Measurements from ENCODE around the gene LRRC14B. TPM values are rescaled to one million over a fixed set of nuclear protein-coding genes. Genes with fewer than 3 reads are reported as not detected.

The LRRC14B gene
- total and polyA plus RNA-seq, 4 donors, result 0.09 TPM; not detected in 3

GRCh38 chr5:142246-142810 lies 49.0 kb upstream of the LRRC14B start (continued):
- no peak for TF ChIP-seq YY1 (IDR thresholded peaks at IDR 0.05)
- TF ChIP-seq RAD21 (IDR thresholded peaks at IDR 0.05), result no peak
- TF ChIP-seq RXRA (IDR thresholded peaks at IDR 0.05), result no peak
- TF ChIP-seq HNF4G (IDR thresholded peaks at IDR 0.05), result no peak

GRCh38 chr5:143041-143440 lies 48.3 kb upstream of the LRRC14B start:
- Histone ChIP-seq H3K27me3 (ENCODE audit: control insufficient read depth in 4 of 4, insufficient read depth in 4 of 4, low read length in 3 of 4) (no peaks in the 10 kb centered on the region), H3K4me3 (ENCODE audit: low read depth in 1 of 3, low read length in 3 of 3) (no peak overlapping the region), H3K36me3 (ENCODE audit: control insufficient read depth in 4 of 4, insufficient read depth in 3 of 4, low read depth in 1 of 4, low read length in 3 of 4) (no peaks in the 10 kb centered on the region), H3K4me1 (ENCODE audit: control insufficient read depth in 4 of 4, insufficient read depth in 4 of 4, low read length in 3 of 4) (no peaks in the 10 kb centered on the region), H3K27ac (ENCODE audit: low read depth in 1 of 2, low read length in 2 of 2) (no peak overlapping the region), H3K9me3 (ENCODE audit: control insufficient read depth in 4 of 4, low read length in 3 of 4) (peaks cover 6 to 11% (median 9%) of the 10 kb centered on the region in 4 donors), H3K9ac (ENCODE audit: low read depth in 1 of 2, low read length in 2 of 2) (no peak overlapping the region)
- no peak for DNase-seq (ENCODE audit: low spot score)
- WGBS, result 85% methylated on average over 17 of the region's 17 CpGs
- TF ChIP-seq CTCF (IDR thresholded peaks at IDR 0.05; ENCODE audit: low read depth, low read length, missing input control) (no peak), SP1 (IDR thresholded peaks at IDR 0.05) (no peak), RXRA (IDR thresholded peaks at IDR 0.05) (no peak), ZBTB33 (IDR thresholded peaks at IDR 0.05) (no peak), GABPA (IDR thresholded peaks at IDR 0.05 in 1 of 2, conservative IDR thresholded peaks at IDR 0.05 in 1 of 2) (no peak), FOXA1 (IDR thresholded peaks at IDR 0.05) (no peak), RAD21 (IDR thresholded peaks at IDR 0.05) (no peak), NR2F2 (IDR thresholded peaks at IDR 0.05) (no peak), HNF4A (conservative IDR thresholded peaks at IDR 0.05) (no peak), JUND (IDR thresholded peaks at IDR 0.05) (no peak), MAX (IDR thresholded peaks at IDR 0.05) (no peak), TAF1 (conservative IDR thresholded peaks at IDR 0.05) (no peak), ATF3 (IDR thresholded peaks at IDR 0.05) (no peak), YY1 (IDR thresholded peaks at IDR 0.05) (no peak), REST (IDR thresholded peaks at IDR 0.05) (no peak), EGR1 (IDR thresholded peaks at IDR 0.05; ENCODE audit: low read depth in 2 of 2) (no peak), HNF4G (IDR thresholded peaks at IDR 0.05) (no peak), FOXA2 (IDR thresholded peaks at IDR 0.05) (no peak)

All from liver (tissue), 9 donors.